Measurements from ENCODE around the gene KRT14.
A peak's percentile ranks its signal among the peaks of the same experiment; 100 is the strongest.

KRT14 gene

DNA sequence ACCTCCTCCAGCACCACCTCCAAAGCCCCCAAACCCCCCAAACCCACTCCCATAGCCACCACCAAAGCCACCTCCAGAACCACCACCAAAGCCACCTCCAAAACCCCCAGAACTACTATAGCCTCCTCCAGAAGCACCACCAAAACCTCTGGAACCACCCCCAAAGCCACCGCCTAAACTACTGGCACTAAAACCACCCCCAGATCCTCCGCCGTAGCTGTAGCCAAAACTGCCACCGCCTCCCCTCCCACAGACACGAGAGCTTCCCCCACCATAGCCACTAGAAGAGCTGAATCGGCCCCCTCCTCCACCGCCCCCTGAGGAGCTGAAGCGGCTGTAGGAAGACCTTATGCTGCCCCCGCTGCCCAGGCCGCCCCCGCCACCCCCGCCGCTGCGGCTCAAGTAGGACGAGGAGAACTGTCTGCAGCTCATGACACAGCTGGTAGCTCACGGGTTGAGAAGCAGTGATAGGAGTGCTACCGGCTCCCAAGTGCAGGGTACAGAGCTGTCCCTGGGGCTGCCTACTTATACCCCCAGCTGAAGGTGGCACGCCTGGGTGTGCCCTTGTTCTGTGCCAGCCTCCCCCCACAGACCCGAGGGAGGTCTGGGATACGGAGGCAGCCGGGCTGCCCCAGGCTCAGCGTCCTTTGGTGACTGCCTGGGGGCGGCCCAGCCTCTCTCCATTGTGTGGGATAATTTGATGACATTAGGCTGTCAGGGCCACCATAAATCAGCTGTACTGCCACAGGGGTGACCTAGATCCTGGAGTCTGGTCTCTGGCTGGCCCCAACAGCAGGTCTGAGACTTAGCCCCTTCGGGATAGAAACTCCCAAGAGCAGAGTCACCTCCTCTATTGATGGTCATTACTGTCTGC lies 14.9 kb downstream of the KRT14 start, which contains the start of gene KRT9:
Gene KRT9 (minus strand): TSS at position 499 of the 874 bp plus-strand sequence. CDS start 67 bp downstream, at position 432.
- DNase-seq (ENCODE audit: low read depth): no peak
- H3K4me3 ChIP-seq (ENCODE audit: low read length): no peak within 1 kb of the TSS
- TF ChIP-seq, protein P1, sequence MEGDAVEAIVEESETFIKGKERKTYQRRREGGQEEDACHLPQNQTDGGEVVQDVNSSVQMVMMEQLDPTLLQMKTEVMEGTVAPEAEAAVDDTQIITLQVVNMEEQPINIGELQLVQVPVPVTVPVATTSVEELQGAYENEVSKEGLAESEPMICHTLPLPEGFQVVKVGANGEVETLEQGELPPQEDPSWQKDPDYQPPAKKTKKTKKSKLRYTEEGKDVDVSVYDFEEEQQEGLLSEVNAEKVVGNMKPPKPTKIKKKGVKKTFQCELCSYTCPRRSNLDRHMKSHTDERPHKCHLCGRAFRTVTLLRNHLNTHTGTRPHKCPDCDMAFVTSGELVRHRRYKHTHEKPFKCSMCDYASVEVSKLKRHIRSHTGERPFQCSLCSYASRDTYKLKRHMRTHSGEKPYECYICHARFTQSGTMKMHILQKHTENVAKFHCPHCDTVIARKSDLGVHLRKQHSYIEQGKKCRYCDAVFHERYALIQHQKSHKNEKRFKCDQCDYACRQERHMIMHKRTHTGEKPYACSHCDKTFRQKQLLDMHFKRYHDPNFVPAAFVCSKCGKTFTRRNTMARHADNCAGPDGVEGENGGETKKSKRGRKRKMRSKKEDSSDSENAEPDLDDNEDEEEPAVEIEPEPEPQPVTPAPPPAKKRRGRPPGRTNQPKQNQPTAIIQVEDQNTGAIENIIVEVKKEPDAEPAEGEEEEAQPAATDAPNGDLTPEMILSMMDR (conservative IDR thresholded peaks at IDR 0.05; ENCODE audit: low read length): no peak

DNA sequence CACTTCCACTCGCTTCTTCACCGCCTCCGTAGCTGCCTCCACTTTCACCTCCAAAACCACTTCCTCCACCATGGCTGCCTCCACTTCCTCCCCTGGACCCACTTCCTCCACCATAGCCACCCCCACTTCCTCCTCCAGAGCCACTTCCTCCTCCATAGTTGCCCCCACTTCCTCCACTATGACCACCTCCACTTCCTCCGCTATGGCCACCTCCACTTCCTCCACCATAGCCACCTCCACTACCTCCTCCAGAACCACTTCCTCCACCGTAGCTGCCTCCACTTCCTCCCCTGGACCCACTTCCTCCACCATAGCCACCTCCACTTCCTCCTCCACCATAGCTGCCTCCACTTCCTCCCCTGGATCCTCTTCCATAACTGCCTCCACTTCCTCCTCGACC lies 19.4 kb downstream of the KRT14 start:
- TF ChIP-seq, protein P1 (conservative IDR thresholded peaks at IDR 0.05; ENCODE audit: low read length): no peak
- H3K4me3 ChIP-seq (ENCODE audit: low read length): no peak overlapping the region
- no peak for DNase-seq (ENCODE audit: low read depth)

DNA sequence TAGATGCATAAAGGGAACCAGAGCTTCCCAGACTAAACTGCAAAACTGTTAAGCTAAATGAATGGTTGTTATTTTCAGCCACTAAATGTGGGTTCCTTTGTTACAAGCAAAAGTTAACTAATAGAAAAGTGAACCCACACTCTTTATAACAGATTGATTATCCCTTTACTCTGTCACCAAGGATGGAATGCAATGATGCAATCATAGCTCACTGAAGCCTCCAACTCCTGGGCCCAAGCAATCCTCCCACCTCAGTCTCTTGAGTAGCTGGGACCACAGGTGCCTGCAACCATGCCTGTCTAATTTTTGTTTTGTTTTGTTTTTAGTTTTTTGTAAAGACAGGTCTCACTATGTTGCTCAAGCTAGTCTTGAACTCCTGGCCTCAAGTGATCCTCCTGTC lies 21.4 kb downstream of the KRT14 start:
- TF ChIP-seq, protein P1 (conservative IDR thresholded peaks at IDR 0.05; ENCODE audit: low read length): no peak
- no peak overlapping the region for H3K4me3 ChIP-seq (ENCODE audit: low read length)
- DNase-seq (ENCODE audit: low read depth): no peak

DNA sequence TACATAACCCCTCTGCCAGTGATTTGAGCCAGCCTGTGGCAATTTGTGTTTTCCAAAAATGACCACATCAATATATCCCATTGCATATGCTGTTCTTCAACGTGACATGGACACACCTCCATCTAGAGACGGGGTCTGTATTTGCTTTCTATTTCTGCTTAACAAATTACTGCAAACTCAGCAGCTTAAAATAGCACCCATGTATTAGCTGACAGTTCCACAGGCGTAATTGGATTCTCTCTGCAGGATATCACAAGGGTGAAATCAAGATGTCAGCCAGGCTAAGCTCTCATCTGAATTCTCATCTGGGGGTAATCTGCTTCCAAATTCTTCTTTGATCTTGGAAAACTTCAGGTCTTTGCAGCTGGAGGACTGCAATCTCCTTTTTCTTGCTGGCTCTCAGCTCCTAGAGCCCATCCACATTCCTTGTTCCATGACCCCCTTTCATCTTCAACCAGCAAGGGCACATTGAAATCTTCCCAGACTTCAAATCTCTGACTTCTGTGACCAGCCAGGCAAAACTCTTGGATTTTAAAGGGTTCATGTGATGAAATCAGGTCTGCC lies 23.0 kb downstream of the KRT14 start:
- TF ChIP-seq, protein P1 (conservative IDR thresholded peaks at IDR 0.05; ENCODE audit: low read length): no peak
- DNase-seq (ENCODE audit: low read depth): no peak
- no peak overlapping the region for H3K4me3 ChIP-seq (ENCODE audit: low read length)

DNA sequence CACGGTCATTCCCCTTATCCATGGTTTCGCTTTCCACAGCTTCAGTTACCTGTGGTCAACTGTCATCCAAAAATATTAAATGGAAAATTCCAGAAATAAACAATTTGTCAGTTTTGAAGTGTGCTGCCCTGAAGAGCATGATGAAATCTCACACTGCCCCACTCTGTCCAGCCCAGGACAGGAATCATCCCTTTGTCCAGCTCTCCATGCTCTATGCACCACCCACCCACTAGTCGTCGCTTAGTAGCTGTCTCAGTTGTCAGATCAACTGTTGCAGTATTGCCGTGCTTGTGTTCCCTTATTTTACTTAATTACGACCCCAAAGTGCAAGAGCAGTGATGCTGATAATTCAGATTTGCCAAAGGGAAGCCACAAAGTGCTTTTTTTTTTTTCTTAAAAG lies 25.1 kb downstream of the KRT14 start:
- TF ChIP-seq, protein P1 (conservative IDR thresholded peaks at IDR 0.05; ENCODE audit: low read length): no peak
- H3K4me3 ChIP-seq (ENCODE audit: low read length): no peak overlapping the region
- no peak for DNase-seq (ENCODE audit: low read depth)

DNA sequence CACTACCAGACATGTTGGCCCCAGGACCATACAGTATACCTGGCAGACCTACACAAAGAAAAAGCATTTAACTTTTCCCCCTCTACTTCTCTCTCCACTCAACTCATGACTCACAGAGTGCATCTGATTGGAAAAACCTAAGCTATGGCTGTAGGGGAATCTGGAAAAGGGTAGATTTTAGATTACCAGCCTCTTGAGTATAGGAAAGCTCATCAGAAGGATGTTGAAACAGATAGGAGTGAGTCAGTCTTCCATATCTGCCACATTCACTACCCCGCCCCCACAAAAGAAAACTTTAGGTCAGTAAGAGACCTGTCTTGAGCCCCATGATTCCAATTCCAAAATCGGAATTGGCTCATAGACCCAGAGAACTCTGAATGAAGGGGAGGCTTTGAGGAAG lies 27.1 kb downstream of the KRT14 start:
- peak; percentile 5 for DNase-seq (ENCODE audit: low read depth)
- TF ChIP-seq, protein P1 (conservative IDR thresholded peaks at IDR 0.05; ENCODE audit: low read length): no peak
- no peak overlapping the region for H3K4me3 ChIP-seq (ENCODE audit: low read length)

DNA sequence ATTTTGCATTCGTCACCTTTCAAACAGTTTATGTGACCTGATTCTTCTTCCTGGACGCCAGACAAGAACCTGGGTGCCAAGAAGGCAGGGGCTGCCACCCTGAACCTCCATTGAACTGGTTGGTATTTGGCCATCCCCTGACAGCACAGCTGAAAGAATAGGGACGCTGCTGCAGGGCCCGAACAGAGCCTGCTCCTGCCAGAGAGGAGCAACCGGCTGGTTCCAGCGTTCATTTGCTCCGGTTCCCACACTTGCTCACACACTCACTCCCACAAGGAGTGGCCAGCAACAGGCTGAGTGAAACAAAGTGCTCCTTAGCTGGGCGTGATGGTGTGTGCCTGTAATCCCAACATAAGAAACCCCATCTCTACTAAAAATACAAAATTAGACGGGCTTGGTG lies 29.8 kb downstream of the KRT14 start:
- TF ChIP-seq, protein P1 (conservative IDR thresholded peaks at IDR 0.05; ENCODE audit: low read length): no peak
- no peak overlapping the region for H3K4me3 ChIP-seq (ENCODE audit: low read length)
- DNase-seq (ENCODE audit: low read depth): no peak
